GM18907 (cell line): ENCODE measurements around the gene DDAH1.

Source experiments
- ATAC-seq: cut with Tn5 transposase; IDR thresholded peaks from one replicate; pipeline ENCODE4 v1.9.1; 2021; ENCODE audit warnings: mild to moderate bottlenecking, moderate library complexity; ENCODE audit not compliant: unreplicated experiment

DDAH1 gene

GRCh38 chr1:85445906-85446305, 19.1 kb downstream of the DDAH1 start:
- no peak for ATAC-seq

GRCh38 chr1:85444381-85444780, 20.6 kb downstream of the DDAH1 start:
- ATAC-seq = no peak

- no peak for ATAC-seq
These were observed 24.3 kb downstream of the DDAH1 start for GRCh38 chr1:85440612-85441011.

GRCh38 chr1:85438353-85438752, 26.6 kb downstream of the DDAH1 start:
- ATAC-seq = no peak

GRCh38 chr1:85437139-85437538, 27.8 kb downstream of the DDAH1 start:
- ATAC-seq = no peak

- no peak for ATAC-seq
These were observed 31.9 kb downstream of the DDAH1 start for GRCh38 chr1:85433096-85433495.

GRCh38 chr1:85428471-85429089, 36.4 kb downstream of the DDAH1 start:
- no peak for ATAC-seq

- no peak for ATAC-seq
These were observed 37.1 kb downstream of the DDAH1 start for GRCh38 chr1:85427849-85428248.

- ATAC-seq = no peak
These were observed 37.6 kb downstream of the DDAH1 start for GRCh38 chr1:85427331-85427730.

GRCh38 chr1:85421179-85421578, 43.8 kb downstream of the DDAH1 start:
- no peak for ATAC-seq

- no peak for ATAC-seq
These were observed 44.8 kb downstream of the DDAH1 start for GRCh38 chr1:85420199-85420598.

GRCh38 chr1:85417876-85418275, 47.1 kb downstream of the DDAH1 start:
- no peak for ATAC-seq

- no peak for ATAC-seq
These were observed 47.9 kb downstream of the DDAH1 start for GRCh38 chr1:85417017-85417416.

GRCh38 chr1:85413169-85413568, 51.8 kb downstream of the DDAH1 start:
- ATAC-seq = no peak

GRCh38 chr1:85411567-85412305, 53.2 kb downstream of the DDAH1 start:
- ATAC-seq = no peak

GRCh38 chr1:85409516-85409915, 55.4 kb downstream of the DDAH1 start:
- no peak for ATAC-seq

GRCh38 chr1:85407746-85408377, 57.1 kb downstream of the DDAH1 start:
- no peak for ATAC-seq

GRCh38 chr1:85406887-85407533, 57.9 kb downstream of the DDAH1 start:
- ATAC-seq = no peak

- no peak for ATAC-seq
These were observed 58.9 kb downstream of the DDAH1 start for GRCh38 chr1:85406081-85406480.

GRCh38 chr1:85404408-85404807, 60.6 kb downstream of the DDAH1 start:
- no peak for ATAC-seq

GRCh38 chr1:85398391-85399064, 66.4 kb downstream of the DDAH1 start:
- no peak for ATAC-seq
